Hematopoietic multipotent progenitor cell treated with erythropoietin and hydrocortisone succinate and interleukin-3 and kit ligand, for 17 days (in vitro differentiated cells): Measurements from ENCODE around the gene HRAS.

Experiments used
- DNase-seq: peaks from one replicate; pipeline ENCODE4 v3.0.0-alpha.2; 2015; ENCODE audit warnings: low spot score

HRAS gene

GRCh38 chr11:567011-567628, 31.7 kb upstream of the HRAS start:
- no peak for DNase-seq

- DNase-seq = no peak
Measured at GRCh38 chr11:565921-566509, 30.6 kb upstream of the HRAS start.

GRCh38 chr11:563812-564578, 28.6 kb upstream of the HRAS start:
- no peak for DNase-seq

GRCh38 chr11:563066-563811, 27.9 kb upstream of the HRAS start:
- DNase-seq = no peak

GRCh38 chr11:562046-562645, 26.8 kb upstream of the HRAS start:
- DNase-seq = no peak

GRCh38 chr11:561148-562003, 26.0 kb upstream of the HRAS start:
- DNase-seq = peak; percentile 33

- peak; percentile 88 for DNase-seq
Measured at GRCh38 chr11:560305-561147, 25.1 kb upstream of the HRAS start, which contains the start of the genes LMNTD2 and RASSF7. LMNTD2 (minus strand) TSS chr11:560738; CDS start chr11:560716, 22 bp downstream. RASSF7 (plus strand) TSS chr11:560970; CDS start chr11:561769, 799 bp downstream.

GRCh38 chr11:559712-560304, 24.4 kb upstream of the HRAS start:
- no peak for DNase-seq

- DNase-seq = no peak
Measured at GRCh38 chr11:559020-559620, 23.7 kb upstream of the HRAS start.

- no peak for DNase-seq
Measured at GRCh38 chr11:558503-558902, 23.1 kb upstream of the HRAS start.

GRCh38 chr11:557328-558132, 22.2 kb upstream of the HRAS start:
- DNase-seq = no peak

GRCh38 chr11:556662-557256, 21.4 kb upstream of the HRAS start:
- DNase-seq = no peak

- no peak for DNase-seq
Measured at GRCh38 chr11:555780-556661, 20.6 kb upstream of the HRAS start.

GRCh38 chr11:555227-555779, 19.9 kb upstream of the HRAS start:
- no peak for DNase-seq

- peak; percentile 68 for DNase-seq
Measured at GRCh38 chr11:554428-555226, 19.3 kb upstream of the HRAS start.

- DNase-seq = no peak
Measured at GRCh38 chr11:553988-554340, 18.6 kb upstream of the HRAS start.
